Globus pallidus (tissue), 1 donor: ENCODE results near the gene CHMP1A.

Experiments used
- DNase-seq: peaks from one replicate; pipeline ENCODE4 v3.0.0-alpha.2; 2015; ENCODE audit warnings: low spot score

The CHMP1A gene

GRCh38 chr16:89623511-89624261 is 33.8 kb downstream of the CHMP1A start:
- DNase-seq = no peak

GRCh38 chr16:89621698-89622409 is 35.7 kb downstream of the CHMP1A start:
- DNase-seq = no peak

- no peak for DNase-seq
Measured at GRCh38 chr16:89621136-89621697, 36.3 kb downstream of the CHMP1A start.

GRCh38 chr16:89620406-89620841 is 37.1 kb downstream of the CHMP1A start:
- no peak for DNase-seq

- no peak for DNase-seq
Measured at GRCh38 chr16:89619840-89620239, 37.7 kb downstream of the CHMP1A start.

GRCh38 chr16:89618109-89618998 is 39.2 kb downstream of the CHMP1A start:
- no peak for DNase-seq

GRCh38 chr16:89617036-89617435 is 40.5 kb downstream of the CHMP1A start:
- DNase-seq = no peak

GRCh38 chr16:89616623-89617022 is 40.9 kb downstream of the CHMP1A start:
- no peak for DNase-seq

- DNase-seq = no peak
Measured at GRCh38 chr16:89615596-89616090, 41.9 kb downstream of the CHMP1A start.

GRCh38 chr16:89615176-89615575 is 42.3 kb downstream of the CHMP1A start:
- DNase-seq = no peak

GRCh38 chr16:89613954-89614459 is 43.5 kb downstream of the CHMP1A start:
- no peak for DNase-seq

- DNase-seq = no peak
Measured at GRCh38 chr16:89613231-89613953, 44.1 kb downstream of the CHMP1A start, which contains the start of gene DPEP1. Gene DPEP1 (plus strand): TSS chr16:89613642. CDS start chr16:89630411, 16,769 bp downstream.

GRCh38 chr16:89612415-89613166 is 44.9 kb downstream of the CHMP1A start:
- DNase-seq = no peak

GRCh38 chr16:89610108-89610453 is 47.4 kb downstream of the CHMP1A start:
- DNase-seq = no peak

GRCh38 chr16:89607937-89608740 is 49.4 kb downstream of the CHMP1A start:
- no peak for DNase-seq

GRCh38 chr16:89607453-89607852 is 50.1 kb downstream of the CHMP1A start:
- DNase-seq = no peak

- DNase-seq = no peak
Measured at GRCh38 chr16:89606006-89606405, 51.5 kb downstream of the CHMP1A start.

GRCh38 chr16:89605186-89605970 is 52.1 kb downstream of the CHMP1A start:
- no peak for DNase-seq

GRCh38 chr16:89604764-89605163 is 52.7 kb downstream of the CHMP1A start:
- no peak for DNase-seq
